Muscle of back (tissue), 11 donors: ENCODE measurements around the gene TTF1. TPM values are rescaled to one million over a fixed set of nuclear protein-coding genes. Genes with fewer than 3 reads are reported as not detected.
A peak's percentile ranks its signal among the peaks of the same experiment; 100 is the strongest.

Experiments used
- DNase-seq, 3 donors: peaks; one replicate each; pipeline versions ENCODE4 v3.0.0 to v3.0.0-alpha.2; 2013
- polyA plus RNA-seq, 10 donors: library from polyadenylated mRNA; unstranded; fragments of 120-200 nt; gene quantifications; one replicate each; pipeline ENCODE4 v1.2.1, GENCODE V29; 2013; ENCODE audit not compliant: insufficient read length in 10 of 10

The TTF1 gene
- polyA plus RNA-seq, 10 donors: 8.8 to 11.7 (median 10.9) TPM

DNA sequence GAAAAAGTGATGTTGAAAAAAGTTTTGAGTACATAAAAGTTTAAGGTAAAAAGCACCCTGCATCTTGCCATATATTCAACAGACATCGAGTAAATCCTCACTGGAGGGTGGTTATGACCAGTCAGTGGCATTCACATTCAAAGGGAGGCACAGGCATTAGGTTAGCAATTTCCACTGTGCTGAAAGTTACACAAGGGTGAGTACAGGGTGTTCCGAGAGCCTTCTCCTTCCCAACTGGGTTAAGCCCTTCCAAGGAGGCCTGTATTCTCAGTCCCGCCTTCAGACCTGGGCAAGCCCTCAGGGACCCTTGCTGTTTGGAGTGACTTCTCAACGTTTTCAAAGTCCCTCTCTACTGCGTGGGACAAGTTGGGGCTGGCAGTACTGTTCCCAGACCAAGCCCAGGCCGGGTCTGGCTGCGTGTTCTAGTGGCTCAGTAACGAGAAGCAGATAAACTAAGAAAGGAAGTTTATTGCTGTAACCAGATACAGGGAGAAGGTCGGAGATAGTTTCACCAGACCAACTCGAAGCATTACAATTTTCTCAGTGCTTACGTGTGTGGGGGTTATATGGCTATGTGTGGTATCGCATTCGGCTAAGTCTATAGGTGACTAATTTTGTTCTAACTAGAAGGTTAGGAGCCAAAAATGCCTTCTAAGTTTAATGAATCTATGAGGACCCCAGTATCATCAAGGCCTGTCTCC, 38.9 kb downstream of the TTF1 start:
- DNase-seq: no peak

DNA sequence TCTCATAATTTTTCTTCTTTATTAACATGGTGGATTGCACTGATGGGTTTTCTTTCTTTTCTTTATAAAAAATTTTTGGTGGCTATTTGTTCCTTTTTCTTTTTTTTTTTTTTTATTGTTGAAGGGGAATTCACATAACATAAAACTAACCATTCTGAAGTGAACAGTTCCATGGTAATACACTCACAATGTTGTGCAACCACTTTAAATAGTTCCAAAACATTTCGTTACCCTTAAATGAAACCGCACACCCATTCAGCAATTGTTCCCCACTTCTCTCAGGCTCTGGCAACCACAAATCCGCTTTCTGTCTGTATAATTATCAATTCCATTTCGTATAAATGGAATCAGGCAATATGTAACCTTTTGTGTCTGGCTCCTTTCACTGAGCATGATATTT, 40.2 kb downstream of the TTF1 start:
- no peak for DNase-seq

- DNase-seq: no peak
Observed at GRCh38 chr9:132365986-132366385, 40.7 kb downstream of the TTF1 start.

DNA sequence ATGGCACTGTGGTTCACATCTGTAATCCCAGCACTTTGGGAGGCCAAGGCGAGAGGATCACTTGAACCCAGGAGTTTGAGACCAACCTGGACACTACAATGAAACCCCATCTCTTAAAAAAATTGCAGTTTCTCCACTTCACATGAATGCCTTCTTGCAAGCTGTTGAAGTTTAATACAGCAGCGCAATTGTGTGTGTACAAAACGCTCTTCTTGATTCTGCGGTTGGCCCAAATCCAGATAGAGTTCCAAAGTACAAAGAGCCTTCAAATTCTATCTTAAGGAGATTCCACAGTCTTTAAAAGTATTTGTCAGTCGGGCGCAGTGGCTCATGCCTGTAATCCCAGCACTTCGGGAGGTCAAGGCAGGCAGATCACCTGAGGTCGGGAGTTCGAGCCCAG, 42.6 kb downstream of the TTF1 start:
- DNase-seq: no peak

DNA sequence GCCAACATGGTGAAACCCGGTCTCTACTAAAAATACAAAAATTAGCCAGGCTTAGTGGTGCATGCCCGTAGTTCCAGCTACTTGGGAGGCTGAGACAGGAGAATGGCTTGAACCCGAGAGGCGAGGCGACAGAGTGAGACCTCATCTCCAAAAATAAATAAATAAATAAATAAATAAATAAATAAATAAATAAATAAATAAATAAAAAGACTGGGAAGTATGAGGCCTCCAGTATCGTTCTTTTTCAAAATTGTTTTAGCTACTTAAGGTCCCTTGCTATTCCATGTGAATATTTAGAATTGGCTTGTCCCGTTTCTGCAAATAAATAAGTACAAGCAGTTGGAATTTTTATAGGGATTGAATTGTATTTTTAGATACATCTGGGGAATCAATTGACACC, 48.9 kb downstream of the TTF1 start:
- DNase-seq: no peak

DNA sequence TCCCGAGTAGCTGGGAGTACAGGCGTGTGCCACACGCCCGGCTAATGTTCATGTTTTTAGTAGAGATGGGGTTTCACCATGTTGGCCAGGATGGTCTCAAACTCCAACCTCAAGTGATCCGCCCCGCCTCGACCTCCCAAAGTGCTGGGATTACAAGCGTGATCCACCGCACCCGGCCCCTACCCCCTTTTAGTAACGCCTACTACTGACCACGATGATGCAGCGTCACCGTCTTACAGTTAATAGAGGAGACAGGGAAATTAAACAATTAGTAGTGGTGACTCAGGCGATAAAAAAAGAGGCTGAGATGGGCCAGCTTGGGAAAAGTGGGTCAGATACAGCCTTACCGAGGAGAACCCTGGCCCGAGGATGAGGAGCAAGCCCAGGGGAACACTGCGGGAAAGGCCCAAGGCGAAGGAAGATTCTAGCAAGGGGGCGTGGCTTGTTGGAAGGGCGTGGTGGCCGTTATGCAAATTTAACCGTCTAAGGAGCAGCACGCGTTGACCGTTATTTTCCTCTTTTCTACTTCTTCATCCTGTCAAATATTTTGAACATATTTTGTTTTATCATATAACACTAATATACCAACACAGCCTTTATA, 50.2 kb downstream of the TTF1 start:
- no peak for DNase-seq

DNA sequence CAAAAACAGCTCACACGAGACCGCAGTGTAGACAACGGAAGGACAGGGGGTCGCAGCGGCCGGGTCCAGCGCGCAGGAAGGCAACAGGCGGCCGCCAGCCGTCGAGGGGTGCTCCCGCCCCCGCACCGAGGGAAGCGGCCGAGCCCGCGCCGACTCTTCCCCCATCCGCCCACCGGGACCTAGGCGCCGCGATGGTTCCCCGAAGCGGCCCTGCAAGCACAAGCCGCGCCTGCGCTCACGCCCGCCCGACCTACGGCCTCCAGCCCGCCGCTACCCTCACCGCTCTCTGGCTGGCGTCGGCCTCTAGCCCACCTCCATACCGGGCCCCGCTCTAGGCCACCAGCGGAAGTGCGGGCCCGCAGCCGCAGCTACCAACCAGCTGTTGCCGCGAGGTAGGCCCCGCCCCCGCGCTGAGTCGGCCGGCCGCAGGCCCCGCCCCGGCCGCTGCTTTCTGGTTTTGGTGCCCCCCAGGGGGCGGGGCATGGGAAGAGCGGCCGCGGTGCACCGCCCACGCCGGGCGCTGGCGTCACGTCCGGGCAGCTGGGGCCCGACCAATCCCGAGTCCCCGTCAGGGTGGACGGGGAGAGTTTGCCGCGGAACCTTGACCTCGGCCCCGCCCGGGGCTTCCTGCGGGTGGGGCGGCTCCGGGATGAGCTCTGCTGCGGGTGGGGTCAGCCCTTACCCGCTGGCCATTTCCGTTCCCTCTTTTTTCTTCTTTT, 51.8 kb downstream of the TTF1 start, which contains the start of gene SETX:
SETX (minus strand) TSS at position 350 of the 719 bp plus-strand sequence. CDS start 5,558 bp downstream, outside the sequence.
- DNase-seq: peak; percentile 97 to 99 (median 99)

- no peak for DNase-seq
Observed at GRCh38 chr9:132351404-132352045, 55.1 kb downstream of the TTF1 start.

GRCh38 chr9:132350861-132351315, 55.8 kb downstream of the TTF1 start:
- DNase-seq: no peak

DNA sequence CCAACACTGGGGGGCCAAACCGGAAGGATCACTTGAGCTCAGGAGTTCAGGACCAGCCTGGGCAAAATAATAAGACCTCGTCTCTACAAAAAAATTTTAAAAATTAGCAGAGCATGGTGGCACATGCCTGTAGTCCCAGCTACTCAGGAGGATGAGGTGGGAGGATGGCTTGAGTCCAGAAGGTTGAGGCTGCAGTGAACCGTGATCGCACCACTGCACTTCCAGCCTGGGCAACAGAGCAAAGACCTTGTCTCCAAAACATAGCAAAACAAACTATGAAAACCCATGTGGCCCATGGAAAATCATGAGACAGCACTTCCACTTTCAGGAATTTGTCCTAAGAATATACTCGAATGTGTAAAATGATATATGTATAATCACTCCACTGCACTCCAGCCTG, 58.0 kb downstream of the TTF1 start:
- DNase-seq: no peak

DNA sequence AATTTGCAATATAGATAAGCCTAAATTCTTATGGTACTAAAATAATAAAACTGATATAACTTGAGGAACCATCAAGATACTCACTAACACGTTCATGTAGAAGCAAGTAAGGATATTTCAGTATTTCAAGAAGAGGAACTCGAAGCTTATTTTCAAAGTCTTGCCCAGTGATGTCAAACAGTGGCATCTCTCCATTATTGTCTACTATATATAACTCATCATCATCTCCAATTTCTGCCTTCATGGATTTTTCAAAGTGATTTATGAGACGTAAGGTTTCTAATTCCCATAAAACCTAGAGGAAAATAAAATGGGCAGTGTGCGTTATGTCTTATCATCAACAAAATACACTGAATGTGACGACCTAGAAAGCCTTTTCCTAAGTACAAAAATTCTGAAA, 60.5 kb downstream of the TTF1 start:
- DNase-seq: no peak

- no peak for DNase-seq
Observed at GRCh38 chr9:132341177-132341840, 65.3 kb downstream of the TTF1 start.

GRCh38 chr9:132334364-132334763, 72.3 kb downstream of the TTF1 start:
- no peak for DNase-seq

DNA sequence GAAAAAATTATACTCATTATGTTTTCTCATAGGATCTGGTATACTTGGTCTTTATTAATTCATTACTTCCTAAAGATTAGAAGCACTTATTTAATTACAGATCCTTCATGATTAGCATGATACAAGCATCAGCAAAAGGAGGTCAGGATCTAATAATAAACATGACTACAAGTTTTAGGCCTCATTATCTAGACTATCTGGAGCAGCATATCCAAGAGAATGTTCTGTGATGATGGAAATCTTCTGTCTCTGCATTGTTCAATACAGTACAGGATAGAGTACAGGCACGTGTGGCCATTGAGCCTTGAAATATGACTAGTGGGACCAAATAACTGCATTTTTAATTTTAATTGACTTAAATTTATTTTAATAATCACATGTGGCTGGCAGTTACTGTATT, 73.1 kb downstream of the TTF1 start:
- no peak for DNase-seq

- DNase-seq: no peak
Observed at GRCh38 chr9:132328580-132328979, 78.1 kb downstream of the TTF1 start.

GRCh38 chr9:132327537-132327936, 79.1 kb downstream of the TTF1 start:
- peak; percentile 2 to 13 (median 11) for DNase-seq

Other genes starting within 250 kb of the TTF1 start
- gene NTNG2, start 244.8 kb downstream of the TTF1 start, polyA plus RNA-seq: 1 to 10 TPM in 1 of 10 donors, under 1 TPM in 9; 0.14 to 1.7 (median 0.43) TPM
- gene SETX, start 51.9 kb downstream of the TTF1 start, polyA plus RNA-seq: 10 to 100 TPM; 23.8 to 38.6 (median 33.2) TPM
- under 1 TPM in 1 of 10 donors, not detected in 9; 0.09 TPM for gene CFAP77, start 3.4 kb upstream of the TTF1 start, polyA plus RNA-seq
- not detected for gene BARHL1, start 175.8 kb upstream of the TTF1 start, polyA plus RNA-seq